Heart right ventricle (tissue), 16 donors: ENCODE results near the gene PDPN. TPM values are rescaled to one million over a fixed set of nuclear protein-coding genes. Genes with fewer than 3 reads are reported as not detected.

ENCODE experiments used
- ATAC-seq, 8 donors: fragments of 200-7000 bp; cut with Tn5 transposase; one replicate each; pipeline ENCODE4 v1.9.1; 2020; ENCODE audit warnings: mild to moderate bottlenecking in 8 of 8, moderate library complexity in 8 of 8, moderate number of reproducible peaks in 1 of 8
- DNase-seq, 2 donors: peaks; one replicate each; pipeline ENCODE4 v3.0.0-alpha.2; 2020
- H3K27ac ChIP-seq, 10 donors: fragments of 200-600 bp; sonication (generic) in 2 of 10; one replicate each; pipeline versions ENCODE4 v1.5.0 to v1.8.0; 2020 to 2022; ENCODE audit warnings: mild to moderate bottlenecking in 3 of 10
- H3K27me3 ChIP-seq, 7 donors: fragments of 200-600 bp; one replicate each; pipeline ENCODE4 v1.8.0; 2021 to 2022; ENCODE audit warnings: mild to moderate bottlenecking in 2 of 7
- H3K36me3 ChIP-seq, 9 donors: fragments of 200-600 bp; sonication (generic) in 1 of 9; one replicate each; pipeline versions ENCODE4 v1.5.0 to v1.8.0; 2020 to 2022; ENCODE audit warnings: mild to moderate bottlenecking in 2 of 9
- H3K4me1 ChIP-seq, 9 donors: fragments of 200-600 bp; sonication (generic) in 1 of 9; one replicate each; pipeline versions ENCODE4 v1.5.0 to v1.8.0; 2020 to 2022; ENCODE audit warnings: mild to moderate bottlenecking in 4 of 9
- H3K4me3 ChIP-seq, 10 donors: fragments of 200-600 bp; sonication (generic) in 2 of 10; one replicate each; pipeline versions ENCODE4 v1.5.0 to v1.8.0; 2020 to 2022; ENCODE audit warnings: mild to moderate bottlenecking in 7 of 10, moderate library complexity in 2 of 10
- H3K9me3 ChIP-seq, 11 donors: fragments of 200-600 bp in 10 of 11; sonication (generic) in 2 of 11; one replicate each; pipeline versions ENCODE4 v1.5.0 to v1.8.0; 2013 to 2022; ENCODE audit warnings: mild to moderate bottlenecking in 2 of 11, control low read depth in 1 of 11, moderate library complexity in 1 of 11
- CTCF ChIP-seq, 9 donors: fragments of 200-600 bp; sonication (generic) in 2 of 9; IDR thresholded peaks; one replicate each; pipeline versions ENCODE4 v1.5.0 to v1.8.0; 2021 to 2022; ENCODE audit warnings: antibody characterized with exemption in 9 of 9, mild to moderate bottlenecking in 5 of 9, moderate library complexity in 1 of 9
- WGBS, 2 donors: extraction: QIAGEN DNeasy Blood & Tissue Kit; methylation state at CpG; one replicate each; pipeline ENCODE4 v1.1.7; 2013; ENCODE audit warnings: inconsistent platforms in 1 of 2; 5-methylcytosine and 5-hydroxymethylcytosine counted together
- intact Hi-C, 10 donors: fragments of 100-400 bp; cut with DNase I; formaldehyde crosslinking; loops; one replicate each; pipeline versions ENCODE4 v1.11.1 to v1.14.2; 2022
- polyA plus RNA-seq, 2 donors: library from polyadenylated mRNA; stranded (reverse); fragments of 200-250 nt; gene quantifications; one replicate each; pipeline ENCODE4 v1.2.3, GENCODE V29; 2013
- total RNA-seq, 10 donors: library from RNA; stranded (reverse); fragmentation: NEBNext Ultra II Directional in 3 of 10; extraction: Animal tissue kit (Norgen Biotek cat#: 25700) in 3 of 10; gene quantifications; one replicate each; pipeline versions ENCODE4 v1.2.1 to v1.2.4, GENCODE V29; 2021 to 2023
- donor health status: Arrhythmogenic right ventricular cardiomyopathy.
- donor health status: ischemic (EF 13 %, LVEDD 7.1; RV severe dilation, severe dysfunction).
- donor health status: healthy with polysubstance abuse.
- donor health status: DM: no; HTN: yes; CAD: no.
- donor health status: DM: no; HTN: no; CAD: no.
- donor health status: ischemic (EF 25% LVEDD 6.9; RV normal size, moderate dysfunction).
- donor health status: ischemic (EF 25% LVEDD 5.7; RV mildly dilated, moderate dysfunction).
- donor health status: healthy.
- donor health status: DM: yes; HTN: yes; CAD: no.
- donor health status: Ischemic cardiomyopathy.
- donor health status: ischemic (EF 35%, LVEDD 5.7; RV mildly dilated, moderate dysfunction).
- donor health status: nonischemic (EF 11% LVEDD 7.7; RV severe dilation, severe dysfunction).
- donor health status: DM: yes; HTN: yes; CAD: no.
- donor health status: PGD.
- donor health status: ischemic (EF 29% LVEDD 5.4; RV normal size, mild dysfunction).
- donor health status: nonischemic (EF 23%, LVEDD 6.1; RV moderate dilation, normal function).

The PDPN gene
- total and polyA plus RNA-seq, 12 donors = 4.4 to 165 (median 27.9) TPM

GRCh38 chr1:13549021-13549420 is 34.6 kb upstream of the PDPN start:
- intact Hi-C loops = loop anchor here in 2 of 10 donors (5.0 to 10.0 kb wide), 2 partner anchors 82 to 84 kb away; no protein-coding TSS in a partner anchor
- no peak for DNase-seq
- 71 to 72% methylated on average over 6 of the region's 6 CpGs for WGBS, 2 donors
- Histone ChIP-seq H3K4me3 (no peak overlapping the region), H3K4me1 (peaks cover 0 to 5% (median 0%) of the 10 kb centered on the region in 9 donors), H3K27me3 (no peaks in the 10 kb centered on the region), H3K9me3 (no peaks in the 10 kb centered on the region), H3K36me3 (no peaks in the 10 kb centered on the region), H3K27ac (no peak overlapping the region)
- no peak for ATAC-seq
- TF ChIP-seq CTCF (IDR thresholded peaks at IDR 0.05) = no peak

GRCh38 chr1:13549521-13549920 is 34.1 kb upstream of the PDPN start:
- 63 to 68% methylated on average over 3 of the region's 3 CpGs for WGBS, 2 donors
- intact Hi-C loops = loop anchor here in 2 of 10 donors (5.0 to 10.0 kb wide), 2 partner anchors 82 to 85 kb away; no protein-coding TSS in a partner anchor
- Histone ChIP-seq H3K27me3 (no peaks in the 10 kb centered on the region), H3K36me3 (no peaks in the 10 kb centered on the region), H3K4me3 (no peak overlapping the region), H3K9me3 (no peaks in the 10 kb centered on the region), H3K27ac (no peak overlapping the region), H3K4me1 (peaks cover 0 to under 1% (median 0%) of the 10 kb centered on the region in 9 donors)
- no peak for ATAC-seq
- no peak for DNase-seq
- no peak for TF ChIP-seq CTCF (IDR thresholded peaks at IDR 0.05)

GRCh38 chr1:13550663-13551062 is 33.0 kb upstream of the PDPN start:
- ATAC-seq = no peak
- TF ChIP-seq CTCF (IDR thresholded peaks at IDR 0.05) = no peak
- intact Hi-C loops = no loop called here

GRCh38 chr1:13554798-13555197 is 28.8 kb upstream of the PDPN start:
- H3K9me3 ChIP-seq = no peaks in the 10 kb centered on the region
- intact Hi-C loops = no loop called here
- H3K27me3 ChIP-seq = no peaks in the 10 kb centered on the region
- DNase-seq (no peak), ATAC-seq (no peak)
- no peak for TF ChIP-seq CTCF (IDR thresholded peaks at IDR 0.05)
- H3K27ac ChIP-seq = no peak overlapping the region
- H3K36me3 ChIP-seq = no peaks in the 10 kb centered on the region
- H3K4me3 ChIP-seq = no peak overlapping the region
- 95% methylated on average over 28 of the region's 28 CpGs for WGBS, 2 donors
- no peaks in the 10 kb centered on the region for H3K4me1 ChIP-seq

More at GRCh38 chr1:13550663-13551062, 33.0 kb upstream of the PDPN start:
- H3K4me3 ChIP-seq = no peak overlapping the region
- no peaks in the 10 kb centered on the region for H3K4me1 ChIP-seq
- H3K36me3 ChIP-seq = no peaks in the 10 kb centered on the region
- no peak for DNase-seq
- WGBS, 2 donors = 64 to 71% methylated on average over 4 of the region's 4 CpGs
- H3K9me3 ChIP-seq = no peaks in the 10 kb centered on the region
- H3K27me3 ChIP-seq = no peaks in the 10 kb centered on the region
- no peak overlapping the region for H3K27ac ChIP-seq
